Immature natural killer cell (primary cell): ENCODE data around the gene IGF1R. TPM values are rescaled to one million over a fixed set of nuclear protein-coding genes. Genes with fewer than 3 reads are reported as not detected.

Experiments
- DNase-seq, 3 donors: peaks; one replicate each; pipeline ENCODE4 v3.0.0; 2022; ENCODE audit warnings: mixed read lengths in 1 of 3
- H3K27ac Mint-ChIP-seq, 6 donors: one replicate each; pipeline ENCODE4 v1.8.0; 2020; ENCODE audit warnings: mixed read lengths in 6 of 6, mild to moderate bottlenecking in 5 of 6, inconsistent platforms in 4 of 6, moderate library complexity in 3 of 6
- H3K27me3 Mint-ChIP-seq, 3 donors: one replicate each; pipeline ENCODE4 v1.8.0; 2020 to 2021; ENCODE audit warnings: low read depth in 3 of 3, mild to moderate bottlenecking in 3 of 3, mixed read lengths in 3 of 3, moderate library complexity in 3 of 3, inconsistent platforms in 1 of 3
- H3K36me3 Mint-ChIP-seq, 3 donors: one replicate each; pipeline ENCODE4 v1.8.0; 2020; ENCODE audit warnings: mixed read lengths in 3 of 3, inconsistent platforms in 2 of 3, mild to moderate bottlenecking in 2 of 3
- H3K4me1 Mint-ChIP-seq, 2 donors: one replicate each; pipeline ENCODE4 v1.8.0; 2020; ENCODE audit warnings: inconsistent platforms in 2 of 2, mild to moderate bottlenecking in 2 of 2, mixed read lengths in 2 of 2, moderate library complexity in 1 of 2
- H3K4me3 Mint-ChIP-seq, 5 donors: one replicate each; pipeline ENCODE4 v1.8.0; 2020; ENCODE audit warnings: mild to moderate bottlenecking in 5 of 5, mixed read lengths in 5 of 5, inconsistent platforms in 3 of 5, moderate library complexity in 3 of 5
- H3K9me3 Mint-ChIP-seq, 6 donors: one replicate each; pipeline ENCODE4 v1.8.0; 2020; ENCODE audit warnings: mild to moderate bottlenecking in 6 of 6, mixed read lengths in 6 of 6, inconsistent platforms in 4 of 6, moderate library complexity in 3 of 6
- polyA plus RNA-seq, 3 donors: library from polyadenylated mRNA; unstranded; fragments of 300-500 nt; fragmentation: Illumina TruSeq; gene quantifications; one replicate each; pipeline ENCODE4 v1.2.3, GENCODE V29; 2021

Gene IGF1R
- polyA plus RNA-seq, 3 donors from 2014 or later: 1.4 to 4.7 (median 1.4) TPM

DNA sequence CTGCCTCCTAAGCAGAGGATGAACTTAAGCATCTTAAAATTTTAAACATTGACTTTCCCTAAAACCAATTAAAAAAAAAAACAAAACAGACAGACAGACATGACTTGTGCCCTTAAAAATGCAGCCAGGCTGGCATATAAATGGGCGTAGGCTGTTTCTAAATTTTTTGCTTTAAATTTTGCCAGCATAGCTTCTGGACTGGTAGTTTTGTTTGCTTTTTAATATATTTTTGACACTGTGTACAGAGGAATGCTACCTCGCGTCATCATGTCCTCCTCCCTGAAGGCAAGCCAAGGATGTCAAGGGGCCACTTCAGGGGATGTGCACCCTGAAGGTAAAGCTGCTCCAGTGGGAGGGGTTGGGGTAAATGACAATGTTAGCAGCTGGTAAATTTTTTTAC lies 224.4 kb downstream of the IGF1R start:
- Mint-ChIP-seq H3K27me3 (peaks cover 2 to 4% (median 3%) of the 10 kb centered on the region in 3 donors), H3K27ac (no peak overlapping the region), H3K4me1 (peaks cover 13 to 15% of the 10 kb centered on the region in 2 donors), H3K9me3 (no peaks in the 10 kb centered on the region), H3K4me3 (no peak overlapping the region), H3K36me3 (peaks cover 0 to 3% (median 0%) of the 10 kb centered on the region in 3 donors)
- DNase-seq: no peak

DNA sequence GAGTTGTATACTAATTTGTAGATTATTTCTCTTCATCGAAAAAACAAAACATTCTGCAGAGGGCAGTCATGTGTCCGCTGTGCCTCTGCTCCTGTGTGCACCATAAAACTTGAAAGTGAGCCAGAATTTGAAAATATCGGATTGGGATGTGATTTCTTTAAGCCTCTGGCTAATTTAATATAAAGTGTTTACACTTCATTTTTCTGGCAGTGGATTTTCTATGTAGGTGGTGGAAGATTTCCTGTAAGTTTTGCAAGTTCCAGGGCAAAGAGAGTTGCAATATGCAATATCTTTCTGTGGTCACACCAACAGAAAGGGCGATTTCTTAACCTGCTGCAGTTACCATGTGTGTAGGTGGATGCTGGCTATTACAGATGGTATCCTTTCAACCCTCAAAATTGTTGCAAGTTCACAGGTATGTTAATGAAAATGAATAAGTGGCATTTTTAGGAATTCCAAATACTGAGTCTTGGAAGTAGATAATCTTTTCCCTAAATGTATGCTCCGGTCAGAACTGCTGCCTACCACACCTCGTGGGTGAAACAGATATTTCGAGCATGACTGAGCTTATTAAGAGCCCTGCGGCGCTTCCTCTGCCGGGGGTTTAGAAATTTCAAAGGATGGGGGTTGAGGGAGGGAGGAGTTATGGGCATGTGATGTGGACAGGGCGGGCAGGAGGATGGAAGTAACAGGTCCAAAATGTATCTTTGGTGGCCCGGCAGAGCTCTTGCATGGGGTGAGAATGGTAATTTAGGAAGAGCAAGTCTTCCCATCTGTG lies 225.3 kb downstream of the IGF1R start:
- Mint-ChIP-seq H3K27ac (peak overlapping the region in 1 of 6 donors; percentile 12), H3K4me3 (peak overlapping the region in 3 of 5 donors; percentile 5 to 59 (median 10)), H3K9me3 (no peaks in the 10 kb centered on the region), H3K4me1 (peaks cover 13 to 15% of the 10 kb centered on the region in 2 donors), H3K27me3 (peaks cover 2 to 3% (median 2%) of the 10 kb centered on the region in 3 donors), H3K36me3 (peaks cover 0 to 3% (median 0%) of the 10 kb centered on the region in 3 donors)
- no peak for DNase-seq

DNA sequence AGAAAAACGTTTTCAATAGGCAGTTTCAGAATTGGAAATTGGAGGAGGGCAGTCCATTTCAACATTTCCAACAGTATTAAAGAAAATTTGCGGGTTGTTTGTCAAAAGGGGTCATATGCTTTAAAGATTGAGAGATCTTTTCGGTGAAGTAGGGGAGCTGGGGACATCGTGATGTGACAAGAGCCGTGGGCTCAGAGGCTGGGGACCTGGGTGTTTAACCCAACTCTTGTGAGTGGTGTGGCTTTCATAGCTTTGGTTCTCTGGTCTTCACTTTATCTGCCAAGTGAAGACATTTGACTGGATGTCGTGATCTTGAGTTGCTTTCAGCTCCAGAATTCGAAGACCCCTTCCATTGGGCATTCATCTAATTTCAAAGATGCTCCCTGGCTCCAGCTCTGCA lies 226.0 kb downstream of the IGF1R start:
- peak overlapping the region in 1 of 5 donors; percentile 59 for H3K4me3 Mint-ChIP-seq
- H3K27me3 Mint-ChIP-seq: peaks cover 2 to 3% (median 2%) of the 10 kb centered on the region in 3 donors
- no peaks in the 10 kb centered on the region for H3K9me3 Mint-ChIP-seq
- H3K27ac Mint-ChIP-seq: no peak overlapping the region
- peaks cover 0 to 3% (median 0%) of the 10 kb centered on the region in 3 donors for H3K36me3 Mint-ChIP-seq
- peaks cover 13 to 15% of the 10 kb centered on the region in 2 donors for H3K4me1 Mint-ChIP-seq
- no peak for DNase-seq

- Mint-ChIP-seq H3K27me3 (peaks cover 2 to 3% (median 2%) of the 10 kb centered on the region in 3 donors), H3K4me3 (no peak overlapping the region), H3K9me3 (no peaks in the 10 kb centered on the region), H3K4me1 (peaks cover 13 to 15% of the 10 kb centered on the region in 2 donors), H3K36me3 (peaks cover 0 to 3% (median 0%) of the 10 kb centered on the region in 3 donors), H3K27ac (no peak overlapping the region)
- no peak for DNase-seq
Measured at GRCh38 chr15:98874773-98875172, 226.4 kb downstream of the IGF1R start.

DNA sequence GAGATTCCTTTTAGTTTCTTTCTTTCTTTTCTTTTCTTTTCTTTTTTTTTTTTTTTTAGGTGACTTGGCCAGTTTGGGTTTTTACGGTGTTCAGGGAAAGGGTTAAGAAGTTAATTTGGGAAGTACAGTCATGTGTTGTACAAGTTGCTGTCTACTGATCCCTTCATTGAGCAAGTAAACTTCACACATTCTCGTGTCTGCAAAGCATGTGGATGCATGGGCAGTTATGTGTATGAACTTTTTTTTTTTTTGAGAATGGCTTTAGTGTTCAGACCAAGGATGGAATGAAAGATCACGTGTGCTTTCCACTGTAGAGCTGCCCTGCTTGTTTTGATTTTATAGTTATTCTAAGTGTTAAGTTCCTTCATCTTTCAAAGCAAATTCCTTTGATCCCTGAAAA lies 227.0 kb downstream of the IGF1R start:
- DNase-seq: no peak
- no peak overlapping the region for H3K27ac Mint-ChIP-seq
- H3K36me3 Mint-ChIP-seq: peaks cover 0 to under 1% (median 0%) of the 10 kb centered on the region in 3 donors
- peaks cover 2 to 3% (median 2%) of the 10 kb centered on the region in 3 donors for H3K27me3 Mint-ChIP-seq
- no peak overlapping the region for H3K4me3 Mint-ChIP-seq
- H3K9me3 Mint-ChIP-seq: no peaks in the 10 kb centered on the region
- peaks cover 13 to 15% of the 10 kb centered on the region in 2 donors for H3K4me1 Mint-ChIP-seq

DNA sequence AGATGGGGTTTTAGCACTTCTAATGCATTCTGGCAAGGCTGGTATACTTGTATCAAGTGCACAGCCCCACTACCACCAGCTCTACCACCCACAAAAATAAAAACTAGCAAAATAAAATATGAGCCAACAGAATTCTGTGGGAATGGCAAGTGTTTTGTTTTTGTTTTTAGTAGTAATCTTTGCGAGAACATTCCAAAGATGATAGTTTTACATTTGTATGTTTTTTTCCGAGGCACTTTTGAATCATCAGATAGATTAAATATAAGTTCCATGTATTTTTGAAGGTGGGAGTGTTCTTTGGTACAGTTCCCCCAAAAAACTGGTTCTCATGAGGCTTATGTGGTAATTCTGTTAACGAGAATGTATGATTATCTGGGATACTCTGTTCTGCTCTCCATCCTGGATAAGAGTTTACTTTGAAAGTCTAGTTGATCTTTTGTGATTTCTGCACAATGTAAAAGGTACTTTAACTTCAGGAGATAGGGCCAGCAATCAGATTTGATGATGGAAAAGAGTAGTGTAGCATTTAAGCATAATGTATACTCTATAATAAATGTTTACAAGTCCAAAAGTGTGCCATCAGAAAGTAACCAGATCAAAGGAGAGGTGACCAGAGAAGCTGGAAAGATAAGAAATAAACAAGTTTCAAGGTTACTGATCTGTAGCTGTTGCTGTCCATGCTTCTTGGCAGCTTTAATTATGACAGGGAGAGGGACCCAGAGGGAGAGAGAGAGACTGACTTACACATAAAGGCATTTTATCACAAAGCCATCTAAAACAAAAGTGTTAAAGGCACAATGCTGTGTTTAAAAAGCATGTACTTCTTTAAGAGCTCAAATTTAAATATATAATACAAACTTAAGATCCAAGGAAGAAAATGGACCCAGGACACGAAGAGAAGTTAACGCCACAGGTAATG lies 228.4 kb downstream of the IGF1R start:
- Mint-ChIP-seq H3K4me3 (no peak overlapping the region), H3K27me3 (peaks cover 2 to 3% (median 2%) of the 10 kb centered on the region in 3 donors), H3K27ac (peak overlapping the region in 1 of 6 donors; percentile 3), H3K36me3 (no peaks in the 10 kb centered on the region), H3K9me3 (no peaks in the 10 kb centered on the region), H3K4me1 (peaks cover 15% of the 10 kb centered on the region in 2 donors)
- no peak for DNase-seq

DNA sequence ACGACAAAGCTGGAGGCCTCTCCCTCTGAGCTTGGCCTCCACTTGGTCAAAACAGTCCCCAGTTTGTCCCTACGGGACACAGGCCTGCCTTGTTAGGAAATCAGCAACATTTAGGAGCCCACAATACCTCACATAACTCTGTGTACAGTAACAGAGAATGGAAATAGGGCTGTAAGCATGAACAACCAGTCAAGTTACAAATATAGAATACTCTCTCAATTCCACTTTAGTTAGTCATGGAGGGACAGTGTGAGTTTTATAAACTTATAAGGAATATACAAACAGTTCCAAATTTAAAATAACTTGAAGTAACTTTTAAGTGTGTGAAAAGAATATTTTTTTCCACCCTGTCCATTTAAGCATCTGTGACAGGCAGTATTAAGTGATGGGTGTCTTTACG lies 229.8 kb downstream of the IGF1R start:
- Mint-ChIP-seq H3K27me3 (peaks cover under 1 to 3% (median 3%) of the 10 kb centered on the region in 3 donors), H3K36me3 (no peaks in the 10 kb centered on the region), H3K9me3 (no peaks in the 10 kb centered on the region), H3K4me3 (no peak overlapping the region), H3K4me1 (peaks cover 13 to 15% of the 10 kb centered on the region in 2 donors), H3K27ac (no peak overlapping the region)
- no peak for DNase-seq

- peaks cover 3 to 4% (median 3%) of the 10 kb centered on the region in 3 donors for H3K27me3 Mint-ChIP-seq
- no peak overlapping the region for H3K27ac Mint-ChIP-seq
- H3K4me1 Mint-ChIP-seq: peaks cover 6 to 8% of the 10 kb centered on the region in 2 donors
- no peak for DNase-seq
- no peaks in the 10 kb centered on the region for H3K9me3 Mint-ChIP-seq
- H3K4me3 Mint-ChIP-seq: no peak overlapping the region
- no peaks in the 10 kb centered on the region for H3K36me3 Mint-ChIP-seq
Measured at GRCh38 chr15:98878862-98879261, 230.5 kb downstream of the IGF1R start.

- Mint-ChIP-seq H3K27me3 (peaks cover 0 to 4% (median 1%) of the 10 kb centered on the region in 3 donors), H3K27ac (no peak overlapping the region), H3K4me3 (no peak overlapping the region), H3K9me3 (no peaks in the 10 kb centered on the region), H3K36me3 (no peaks in the 10 kb centered on the region), H3K4me1 (peaks cover 0 to 4% of the 10 kb centered on the region in 2 donors)
- peak; percentile 20 to 51 (median 36) for DNase-seq
Measured at GRCh38 chr15:98881526-98882520, 233.5 kb downstream of the IGF1R start.

- Mint-ChIP-seq H3K4me1 (peaks cover 0 to 4% of the 10 kb centered on the region in 2 donors), H3K4me3 (no peak overlapping the region), H3K36me3 (no peaks in the 10 kb centered on the region), H3K9me3 (no peaks in the 10 kb centered on the region), H3K27me3 (peaks cover 0 to 4% (median 3%) of the 10 kb centered on the region in 3 donors), H3K27ac (peak overlapping the region in 1 of 6 donors; percentile 23)
- no peak for DNase-seq
Measured at GRCh38 chr15:98883478-98883877, 235.1 kb downstream of the IGF1R start.

- peaks cover 0 to 4% of the 10 kb centered on the region in 2 donors for H3K4me1 Mint-ChIP-seq
- H3K36me3 Mint-ChIP-seq: no peaks in the 10 kb centered on the region
- H3K27me3 Mint-ChIP-seq: peaks cover 0 to 4% (median 3%) of the 10 kb centered on the region in 3 donors
- no peak for DNase-seq
- no peak overlapping the region for H3K4me3 Mint-ChIP-seq
- H3K27ac Mint-ChIP-seq: no peak overlapping the region
- no peaks in the 10 kb centered on the region for H3K9me3 Mint-ChIP-seq
Measured at GRCh38 chr15:98884894-98885293, 236.6 kb downstream of the IGF1R start.

- H3K4me1 Mint-ChIP-seq: peaks cover 0 to 2% of the 10 kb centered on the region in 2 donors
- H3K36me3 Mint-ChIP-seq: peaks cover 0 to 5% (median 5%) of the 10 kb centered on the region in 3 donors
- no peak overlapping the region for H3K27ac Mint-ChIP-seq
- no peak for DNase-seq
- no peaks in the 10 kb centered on the region for H3K9me3 Mint-ChIP-seq
- no peak overlapping the region for H3K4me3 Mint-ChIP-seq
- peaks cover 2 to 4% (median 2%) of the 10 kb centered on the region in 3 donors for H3K27me3 Mint-ChIP-seq
Measured at GRCh38 chr15:98887976-98888375, 239.6 kb downstream of the IGF1R start.
